Neuronal stem cell (in vitro differentiated cells): ENCODE data around the gene DUSP14.

Source experiments
- DNase-seq: peaks from one replicate; pipeline ENCODE4 v3.0.0-alpha.2; 2013; ENCODE audit warnings: low spot score
- H2AFZ ChIP-seq: one replicate; pipeline ENCODE4 v1.6.1; 2013; ENCODE audit warnings: mild to moderate bottlenecking, low read length, inconsistent platforms
- H2AK5ac ChIP-seq: 2 replicates; pipeline ENCODE4 v1.6.1; 2013; ENCODE audit warnings: low read depth, mild to moderate bottlenecking, inconsistent platforms, low read length, moderate library complexity, mixed read lengths
- H2BK120ac ChIP-seq: 2 replicates; pipeline ENCODE4 v1.6.1; 2013; ENCODE audit warnings: low read depth, mild to moderate bottlenecking, inconsistent platforms, low read length, moderate library complexity, mixed read lengths
- H2BK12ac ChIP-seq: one replicate; pipeline ENCODE4 v1.6.1; 2013; ENCODE audit warnings: low read length, inconsistent platforms
- H2BK15ac ChIP-seq: 2 replicates; pipeline ENCODE4 v1.6.1; 2013; ENCODE audit warnings: mild to moderate bottlenecking, low read length, inconsistent platforms, mixed read lengths
- H2BK5ac ChIP-seq: one replicate; pipeline ENCODE4 v1.6.1; 2013; ENCODE audit warnings: inconsistent platforms, mild to moderate bottlenecking, low read length, moderate library complexity
- H3K14ac ChIP-seq: one replicate; pipeline ENCODE4 v1.6.1; 2013; ENCODE audit warnings: low read length, inconsistent platforms
- H3K18ac ChIP-seq: 2 replicates; pipeline ENCODE4 v1.6.1; 2013; ENCODE audit warnings: low read length, inconsistent platforms
- H3K23ac ChIP-seq: 2 replicates; pipeline ENCODE4 v1.6.1; 2013; ENCODE audit warnings: low read depth, mild to moderate bottlenecking, mixed read lengths, low read length, inconsistent platforms; ENCODE audit not compliant: poor library complexity
- H3K27ac ChIP-seq: replicated peaks from 3 replicates; pipeline ENCODE4 v1.5.1; 2013; ENCODE audit warnings: low read length, inconsistent platforms
- H3K27me3 ChIP-seq, 3 experiments: 2 replicates each; pipeline ENCODE4 v1.6.1; 2013; ENCODE audit warnings: low read length in 3 of 3, mild to moderate bottlenecking in 2 of 3, inconsistent platforms in 1 of 3, low read depth in 1 of 3, mixed read lengths in 1 of 3, moderate library complexity in 1 of 3; ENCODE audit not compliant: control insufficient read depth in 3 of 3, insufficient read depth in 3 of 3
- H3K36me3 ChIP-seq, 2 donors: replicated peaks in 1 of 2; 2 replicates each; pipeline ENCODE4 v1.6.1; 2013; ENCODE audit warnings: low read length in 2 of 2; ENCODE audit not compliant: control insufficient read depth in 2 of 2, insufficient read depth in 2 of 2
- H3K4ac ChIP-seq: 2 replicates; pipeline ENCODE4 v1.6.1; 2013; ENCODE audit warnings: inconsistent platforms, mild to moderate bottlenecking, low read length, moderate library complexity
- H3K4me1 ChIP-seq, 2 donors: 1 replicate in 1 of 2; 2 replicates in 1 of 2; pipeline ENCODE4 v1.6.1; 2013; ENCODE audit warnings: low read length in 2 of 2, low read depth in 1 of 2; ENCODE audit not compliant: control insufficient read depth in 2 of 2, insufficient read depth in 1 of 2
- H3K4me2 ChIP-seq: one replicate; pipeline ENCODE4 v1.6.1; 2013; ENCODE audit warnings: mild to moderate bottlenecking, low read length, inconsistent platforms; ENCODE audit not compliant: insufficient read depth, poor library complexity, severe bottlenecking
- H3K4me3 ChIP-seq, 2 donors: 2 replicates each; pipeline ENCODE4 v1.5.1; 2013; ENCODE audit warnings: low read length in 2 of 2, mild to moderate bottlenecking in 2 of 2, inconsistent platforms in 1 of 2, moderate library complexity in 1 of 2
- H3K79me1 ChIP-seq: one replicate; pipeline ENCODE4 v1.6.1; 2013; ENCODE audit warnings: low read depth, mild to moderate bottlenecking, inconsistent platforms, low read length, moderate library complexity
- H3K9ac ChIP-seq: one replicate; pipeline ENCODE4 v1.6.1; 2013; ENCODE audit warnings: mild to moderate bottlenecking, low read depth, low read length, inconsistent platforms; ENCODE audit not compliant: poor library complexity
- H3K9me3 ChIP-seq, 2 donors: replicated peaks in 1 of 2; 2 replicates each; pipeline versions ENCODE3 to v1.6.1; 2013; ENCODE audit warnings: low read length in 2 of 2, mild to moderate bottlenecking in 2 of 2, inconsistent platforms in 1 of 2, low read depth in 1 of 2, mixed read lengths in 1 of 2, moderate library complexity in 1 of 2; ENCODE audit not compliant: control insufficient read depth in 2 of 2, insufficient read depth in 1 of 2
- H4K8ac ChIP-seq: one replicate; pipeline ENCODE4 v1.6.1; 2013; ENCODE audit warnings: low read depth, mild to moderate bottlenecking, inconsistent platforms, low read length, moderate library complexity
- H4K91ac ChIP-seq: one replicate; pipeline ENCODE4 v1.6.1; 2013; ENCODE audit warnings: low read length, low read depth, mild to moderate bottlenecking, inconsistent platforms; ENCODE audit not compliant: poor library complexity
- whole genome bisulfite sequencing, 2 donors: extraction: QIAGEN DNeasy Blood & Tissue Kit; methylation state at CpG; one replicate each; pipeline ENCODE4 v1.1.7; 2013; ENCODE audit warnings: missing lambda C conversion rate in 2 of 2, mixed read lengths in 1 of 2; ENCODE audit not compliant: insufficient read length in 2 of 2, insufficient replicate concordance in 1 of 2; ENCODE audit errors: extremely low coverage in 2 of 2; 5-methylcytosine and 5-hydroxymethylcytosine counted together

DUSP14 gene

DNA sequence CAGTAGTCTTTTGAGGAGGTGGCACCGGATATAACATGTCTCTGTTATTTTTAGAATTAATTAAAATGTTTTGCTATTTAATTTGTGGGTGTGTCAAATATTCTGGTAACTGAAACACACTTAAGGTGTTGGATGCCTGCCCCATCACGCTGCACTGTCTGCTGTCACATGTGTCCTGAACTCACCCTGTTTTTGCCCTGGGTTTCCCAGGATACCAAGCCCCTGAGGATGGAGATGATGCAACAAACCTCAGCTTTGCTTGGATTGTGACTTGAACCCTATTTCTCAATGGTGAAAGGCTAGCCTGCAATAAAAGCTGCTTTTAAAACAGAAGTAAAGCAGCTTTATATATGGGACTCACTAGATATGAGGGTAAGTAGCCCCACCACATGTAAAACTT, 11.5 kb upstream of the DUSP14 start:
- Histone ChIP-seq H3K4me3 (no peak overlapping the region), H3K4me1 (peaks cover 5 to 7% of the 10 kb centered on the region in 2 donors)

DNA sequence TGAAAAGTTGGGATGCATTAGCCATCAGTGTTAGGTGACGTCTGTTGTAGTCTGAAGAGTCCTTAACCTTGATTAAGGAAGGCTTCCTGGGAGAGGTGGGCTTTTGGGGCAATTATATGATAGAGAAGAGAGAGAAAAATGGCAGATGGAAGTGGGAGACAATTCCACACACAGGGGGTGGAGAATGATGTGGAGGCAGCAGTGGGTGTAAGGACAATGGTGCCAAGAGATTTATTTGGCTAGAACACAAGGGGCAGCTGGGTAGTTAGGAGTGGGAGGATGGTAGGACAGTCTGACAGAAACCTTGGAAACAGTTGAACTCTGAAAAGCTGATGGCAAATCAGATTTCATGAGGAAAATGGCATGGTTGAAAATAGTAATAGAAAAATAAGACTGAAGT, 10.7 kb upstream of the DUSP14 start:
- WGBS, 2 donors, result no CpG with 5 or more reads among the region's 1 CpG
- Histone ChIP-seq H2BK15ac (no peak overlapping the region), H3K36me3 (peaks cover 6 to 70% of the 10 kb centered on the region in 2 donors), H3K18ac (no peak overlapping the region), H4K8ac (no peak overlapping the region), H3K14ac (no peak overlapping the region), H3K4me3 (no peak overlapping the region), H2BK120ac (no peak overlapping the region), H2BK12ac (no peak overlapping the region), H3K79me1 (no peaks in the 10 kb centered on the region), H2AFZ (no peak overlapping the region), H3K9ac (no peak overlapping the region), H3K4me2 (no peak overlapping the region), H3K27me3 (no peaks in the 10 kb centered on the region), H4K91ac (no peak overlapping the region), H3K4ac (no peak overlapping the region), H2AK5ac (no peak overlapping the region), H2BK5ac (no peak overlapping the region), H3K23ac (no peak overlapping the region), H3K4me1 (peaks cover 10 to 12% of the 10 kb centered on the region in 2 donors), H3K27ac (no peak overlapping the region), H3K9me3 (no peaks in the 10 kb centered on the region)
- DNase-seq, result no peak

More for the DNA sequence above, 11.5 kb upstream of the DUSP14 start:
- Histone ChIP-seq H3K9me3 (no peaks in the 10 kb centered on the region), H3K18ac (no peak overlapping the region), H2AFZ (no peak overlapping the region), H3K4ac (no peak overlapping the region), H3K79me1 (no peaks in the 10 kb centered on the region), H3K14ac (no peak overlapping the region), H2BK5ac (no peak overlapping the region), H2BK15ac (no peak overlapping the region), H2BK120ac (no peak overlapping the region), H2AK5ac (no peak overlapping the region), H3K27ac (no peak overlapping the region), H3K4me2 (no peak overlapping the region), H3K36me3 (peaks cover 8 to 78% of the 10 kb centered on the region in 2 donors), H4K91ac (no peak overlapping the region), H2BK12ac (no peak overlapping the region), H4K8ac (no peak overlapping the region), H3K23ac (no peak overlapping the region), H3K27me3 (no peaks in the 10 kb centered on the region), H3K9ac (no peak overlapping the region)
- no peak for DNase-seq
- no CpG with 5 or more reads among the region's 2 CpGs for WGBS, 2 donors

- Histone ChIP-seq H3K14ac (no peak overlapping the region), H3K27ac (no peak overlapping the region), H2BK12ac (no peak overlapping the region), H2BK5ac (no peak overlapping the region), H3K23ac (no peak overlapping the region), H3K4me2 (no peak overlapping the region), H2AK5ac (no peak overlapping the region), H2BK120ac (no peak overlapping the region), H3K27me3 (no peaks in the 10 kb centered on the region), H3K36me3 (peaks cover 3 to 56% of the 10 kb centered on the region in 2 donors), H3K4me1 (peaks cover 10 to 12% of the 10 kb centered on the region in 2 donors), H4K8ac (no peak overlapping the region), H3K4ac (no peak overlapping the region), H3K18ac (no peak overlapping the region), H2AFZ (no peak overlapping the region), H4K91ac (no peak overlapping the region), H3K4me3 (no peak overlapping the region), H2BK15ac (no peak overlapping the region), H3K79me1 (no peaks in the 10 kb centered on the region), H3K9ac (no peak overlapping the region), H3K9me3 (no peaks in the 10 kb centered on the region)
- no peak for DNase-seq
- WGBS, 2 donors, result no CpG with 5 or more reads among the region's 2 CpGs
Measured at GRCh38 chr17:37480427-37480826, 9.3 kb upstream of the DUSP14 start.

DNA sequence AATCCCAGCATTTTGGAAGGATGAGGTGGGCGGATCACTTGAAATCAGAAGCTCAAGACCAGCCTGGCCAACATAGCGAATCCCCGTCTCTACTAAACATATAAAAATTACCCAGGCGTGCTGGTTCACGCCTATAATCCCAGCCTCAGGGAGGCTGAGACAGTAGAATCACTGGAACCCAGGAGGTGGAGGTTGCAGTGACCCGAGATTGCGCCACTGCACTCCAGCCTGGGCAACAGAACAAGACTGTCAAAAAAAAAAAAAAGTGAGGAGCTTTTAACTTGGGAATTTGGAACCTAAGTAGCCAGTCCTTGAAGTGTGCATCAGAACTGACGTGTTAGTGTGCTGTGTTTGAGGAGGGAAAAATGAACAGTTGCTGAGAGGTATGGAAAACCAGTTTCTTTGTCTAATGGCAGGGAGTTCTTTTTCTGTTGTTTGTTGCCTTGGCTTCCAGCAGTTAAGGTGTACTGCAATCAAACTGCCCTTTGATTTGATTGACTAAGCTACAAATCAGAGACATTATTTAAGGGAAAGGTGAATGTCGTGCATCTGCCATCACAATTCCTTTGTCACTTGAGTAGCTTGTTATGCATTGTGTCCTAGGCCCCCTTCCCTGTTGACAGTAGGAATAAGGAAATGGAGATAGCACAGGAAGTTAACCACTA, 8.6 kb upstream of the DUSP14 start:
- Histone ChIP-seq H2BK15ac (no peak overlapping the region), H4K91ac (no peak overlapping the region), H3K18ac (no peak overlapping the region), H3K23ac (no peak overlapping the region), H2BK120ac (no peak overlapping the region), H3K9me3 (no peaks in the 10 kb centered on the region), H3K4me3 (no peak overlapping the region), H4K8ac (no peak overlapping the region), H3K4ac (no peak overlapping the region), H3K9ac (no peak overlapping the region), H3K4me2 (no peak overlapping the region), H3K36me3 (peaks cover 3 to 49% of the 10 kb centered on the region in 2 donors), H3K14ac (no peak overlapping the region), H2AFZ (no peak overlapping the region), H3K79me1 (no peaks in the 10 kb centered on the region), H2BK5ac (no peak overlapping the region), H3K27ac (no peak overlapping the region), H3K4me1 (peaks cover 10 to 12% of the 10 kb centered on the region in 2 donors), H2AK5ac (no peak overlapping the region), H2BK12ac (no peak overlapping the region), H3K27me3 (no peaks in the 10 kb centered on the region)
- WGBS, 2 donors, result no CpG with 5 or more reads among the region's 9 CpGs
- no peak for DNase-seq
